A673 (cell line): Measurements from ENCODE around the gene HMGB1. TPM values are rescaled to one million over a fixed set of nuclear protein-coding genes. Genes with fewer than 3 reads are reported as not detected.
A peak's percentile ranks its signal among the peaks of the same experiment; 100 is the strongest.

Source experiments
- BruUV-seq: library from RNA; stranded (reverse); fragments of 400-500 nt; replicated peaks from 2 replicates; lab custom pipeline; 2021; lab: Mats Ljungman, UMichigan
- CTCF ChIA-PET: fragments of 300-600 bp; sonication (Branson Sonifier 250); formaldehyde crosslinking; loops from one replicate; lab custom pipeline; 2022; ENCODE audit warnings: antibody characterized with exemption; lab: Charles Lee
- POLR2A ChIA-PET: fragments of 300-600 bp; sonication (Branson Sonifier 250); formaldehyde crosslinking; loops from one replicate; lab custom pipeline; 2022; ENCODE audit warnings: antibody characterized with exemption; ENCODE audit not compliant: low non-redundant PET; lab: Charles Lee
- DNase-seq: peaks from one replicate; pipeline ENCODE4 v3.0.0-alpha.2; 2015; ENCODE audit warnings: low spot score
- H3K27ac ChIP-seq: fragments of 200-600 bp; sonication (generic); 2 replicates; pipeline ENCODE4 v1.5.1; 2016; ENCODE audit warnings: mixed run types, low read depth, mild to moderate bottlenecking, mixed read lengths, antibody characterized with exemption, low read length; ENCODE audit not compliant: poor library complexity, severe bottlenecking
- H3K27me3 ChIP-seq: fragments of 200-600 bp; sonication (generic); replicated peaks from 2 replicates; pipeline ENCODE4 v1.6.1; 2017; ENCODE audit warnings: mixed run types, low read depth, mild to moderate bottlenecking, mixed read lengths, antibody characterized with exemption, low read length; ENCODE audit not compliant: insufficient read depth, poor library complexity
- H3K36me3 ChIP-seq: fragments of 200-600 bp; sonication (generic); 2 replicates; pipeline ENCODE4 v1.6.1; 2016; ENCODE audit warnings: mixed run types, mild to moderate bottlenecking, mixed read lengths, antibody characterized with exemption, low read length; ENCODE audit not compliant: insufficient read depth, poor library complexity, severe bottlenecking
- H3K4me1 ChIP-seq: fragments of 200-600 bp; sonication (generic); 2 replicates; pipeline ENCODE4 v1.6.1; 2017; ENCODE audit warnings: mixed run types, mild to moderate bottlenecking, mixed read lengths, antibody characterized with exemption, low read length; ENCODE audit not compliant: insufficient read depth, poor library complexity, severe bottlenecking
- H3K4me3 ChIP-seq: fragments of 200-600 bp; sonication (generic); 2 replicates; pipeline ENCODE4 v1.5.1; 2016; ENCODE audit warnings: low read depth, mixed run types, mild to moderate bottlenecking, mixed read lengths, low read length; ENCODE audit not compliant: poor library complexity, severe bottlenecking
- H3K9me3 ChIP-seq: fragments of 200-600 bp; sonication (generic); 2 replicates; pipeline ENCODE4 v1.6.1; 2016; ENCODE audit warnings: mixed run types, low read depth, mild to moderate bottlenecking, mixed read lengths, antibody characterized with exemption, low read length; ENCODE audit not compliant: poor library complexity, severe bottlenecking
- CTCF ChIP-seq: fragments of 300-800, 200-600 bp; sonication (generic); conservative IDR thresholded peaks from 2 replicates; pipeline ENCODE4 v1.5.1; 2017; ENCODE audit warnings: low read depth, mild to moderate bottlenecking, antibody characterized with exemption, low read length, moderate library complexity, mixed read lengths
- EZH2 ChIP-seq: fragments of 200-600 bp; sonication (generic); IDR thresholded peaks from 2 replicates; pipeline ENCODE4 v1.6.1; 2017; ENCODE audit warnings: borderline replicate concordance, low read depth, mild to moderate bottlenecking, mixed read lengths, antibody characterized with exemption, low read length; ENCODE audit not compliant: poor library complexity, severe bottlenecking
- intact Hi-C: fragments of 100-400 bp; cut with micrococcal nuclease; formaldehyde crosslinking; loops from one replicate; pipeline ENCODE4 v1.10.0; 2022; ENCODE audit not compliant: unreplicated experiment
- total RNA-seq: library from RNA; stranded (reverse); gene quantifications from 2 replicates; pipeline ENCODE4 v1.2.3, GENCODE V29; 2021

Gene HMGB1
- total RNA-seq, 1 experiment from 2014 or later, result 1,602 TPM

- Histone ChIP-seq H3K36me3 (no peaks in the 10 kb centered on the region), H3K4me3 (peak overlapping the region; percentile 64), H3K9me3 (no peaks in the 10 kb centered on the region), H3K27me3 (no peaks in the 10 kb centered on the region), H3K4me1 (peaks cover 31% of the 10 kb centered on the region), H3K27ac (peak overlapping the region; percentile 94)
- TSS peak; percentile 79 for BruUV-seq
- TF ChIP-seq EZH2 (no peak), CTCF (no peak)
- ChIA-PET POLR2A (interaction anchor here (0.8 to 0.9 kb wide), 2 partner anchors 48 to 115 kb away, joined by 3 read pairs; no protein-coding TSS in a partner anchor), CTCF (no interaction called here)
- intact Hi-C loops, result loop anchor here (5.0 kb wide), 2 partner anchors 36 to 446 kb away; no protein-coding TSS in a partner anchor
- peak; percentile 70 for DNase-seq
These were observed 44.4 kb downstream of the HMGB1 start for GRCh38 chr13:30421093-30422053.

- no peak for TF ChIP-seq CTCF
- no peak for TF ChIP-seq EZH2
- no peaks in the 10 kb centered on the region for H3K27me3 ChIP-seq
- no peaks in the 10 kb centered on the region for H3K9me3 ChIP-seq
- H3K4me3 ChIP-seq, result no peak overlapping the region
- ChIA-PET CTCF (no interaction called here), POLR2A (no interaction called here)
- BruUV-seq, result no TSS peak
- intact Hi-C loops, result no loop called here
- no peaks in the 10 kb centered on the region for H3K36me3 ChIP-seq
- peaks cover 31% of the 10 kb centered on the region for H3K4me1 ChIP-seq
- no peak for DNase-seq
- peak overlapping the region; percentile 94 for H3K27ac ChIP-seq
These were observed 46.8 kb downstream of the HMGB1 start for GRCh38 chr13:30418717-30419459.

- Histone ChIP-seq H3K36me3 (no peaks in the 10 kb centered on the region), H3K27ac (peak overlapping the region; percentile 94), H3K4me3 (no peak overlapping the region), H3K27me3 (no peaks in the 10 kb centered on the region), H3K9me3 (no peaks in the 10 kb centered on the region), H3K4me1 (peaks cover 31% of the 10 kb centered on the region)
- ChIA-PET POLR2A (no interaction called here), CTCF (no interaction called here)
- DNase-seq, result no peak
- intact Hi-C loops, result no loop called here
- BruUV-seq, result no TSS peak
- TF ChIP-seq CTCF (no peak), EZH2 (no peak)
These were observed 47.5 kb downstream of the HMGB1 start for GRCh38 chr13:30418075-30418716.
